ENCODE data around the gene COL11A1. TPM values are rescaled to one million over a fixed set of nuclear protein-coding genes. Genes with fewer than 3 reads are reported as not detected.

COL11A1 gene
- total RNA-seq, 2 experiments from 2014 or later, result 0.22 TPM; not detected in 1

DNA sequence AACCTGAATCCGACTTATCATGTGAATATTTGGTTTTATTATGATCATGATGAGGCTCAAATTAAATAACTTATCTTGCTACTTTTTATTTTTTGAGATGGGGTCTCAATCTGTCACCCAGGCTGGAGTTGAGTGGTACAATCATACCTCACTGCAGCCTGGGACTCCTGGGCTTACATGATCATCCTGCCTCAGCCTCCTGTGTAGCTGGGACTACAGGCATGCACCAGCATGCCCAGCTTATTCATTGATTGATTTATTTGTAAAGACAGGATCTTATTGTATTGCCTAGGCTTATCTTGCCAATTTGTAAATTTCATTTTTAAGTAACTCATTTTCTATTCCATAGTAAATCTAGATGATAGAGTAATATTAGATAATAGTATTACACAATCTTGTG, 84.3 kb downstream of the COL11A1 start:
- TF ChIP-seq EZH2phosphoT487 (IDR thresholded peaks at IDR 0.05; ENCODE audit: borderline replicate concordance, low read depth, low read length), result no peak
- TF ChIP-seq, protein P1, sequence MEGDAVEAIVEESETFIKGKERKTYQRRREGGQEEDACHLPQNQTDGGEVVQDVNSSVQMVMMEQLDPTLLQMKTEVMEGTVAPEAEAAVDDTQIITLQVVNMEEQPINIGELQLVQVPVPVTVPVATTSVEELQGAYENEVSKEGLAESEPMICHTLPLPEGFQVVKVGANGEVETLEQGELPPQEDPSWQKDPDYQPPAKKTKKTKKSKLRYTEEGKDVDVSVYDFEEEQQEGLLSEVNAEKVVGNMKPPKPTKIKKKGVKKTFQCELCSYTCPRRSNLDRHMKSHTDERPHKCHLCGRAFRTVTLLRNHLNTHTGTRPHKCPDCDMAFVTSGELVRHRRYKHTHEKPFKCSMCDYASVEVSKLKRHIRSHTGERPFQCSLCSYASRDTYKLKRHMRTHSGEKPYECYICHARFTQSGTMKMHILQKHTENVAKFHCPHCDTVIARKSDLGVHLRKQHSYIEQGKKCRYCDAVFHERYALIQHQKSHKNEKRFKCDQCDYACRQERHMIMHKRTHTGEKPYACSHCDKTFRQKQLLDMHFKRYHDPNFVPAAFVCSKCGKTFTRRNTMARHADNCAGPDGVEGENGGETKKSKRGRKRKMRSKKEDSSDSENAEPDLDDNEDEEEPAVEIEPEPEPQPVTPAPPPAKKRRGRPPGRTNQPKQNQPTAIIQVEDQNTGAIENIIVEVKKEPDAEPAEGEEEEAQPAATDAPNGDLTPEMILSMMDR (conservative IDR thresholded peaks at IDR 0.05; ENCODE audit: low read length), result no peak
- DNase-seq (ENCODE audit: low spot score), result no peak
- Histone ChIP-seq H3K4me1 (ENCODE audit: insufficient read depth, low read length, poor library complexity, severe bottlenecking) (no peaks in the 10 kb centered on the region), H4K20me1 (ENCODE audit: insufficient read depth, low read length) (no peaks in the 10 kb centered on the region), H2AFZ (ENCODE audit: low read length) (no peak overlapping the region), H3K9me3 (ENCODE audit: low read length) (no peaks in the 10 kb centered on the region), H3K36me3 (ENCODE audit: insufficient read depth, low read length) (no peaks in the 10 kb centered on the region), H3K4me2 (ENCODE audit: low read length) (no peak overlapping the region), H3K27ac (ENCODE audit: low read depth, low read length, poor library complexity, severe bottlenecking) (no peak overlapping the region), H3K4me3 (ENCODE audit: low read depth, low read length, poor library complexity, severe bottlenecking) (no peak overlapping the region), H3K9me2 (ENCODE audit: insufficient read depth, low read length) (no peaks in the 10 kb centered on the region), H3K79me2 (ENCODE audit: insufficient read depth, low read depth, low read length) (no peaks in the 10 kb centered on the region)
- CTCF ChIA-PET (ENCODE audit: unreplicated experiment), result no interaction called here
- intact Hi-C loops (cut with micrococcal nuclease; ENCODE audit: unreplicated experiment), result no loop called here
- no TSS peak for BruUV-seq (replicated peaks)
- POLR2A ChIA-PET, result no interaction called here

DNA sequence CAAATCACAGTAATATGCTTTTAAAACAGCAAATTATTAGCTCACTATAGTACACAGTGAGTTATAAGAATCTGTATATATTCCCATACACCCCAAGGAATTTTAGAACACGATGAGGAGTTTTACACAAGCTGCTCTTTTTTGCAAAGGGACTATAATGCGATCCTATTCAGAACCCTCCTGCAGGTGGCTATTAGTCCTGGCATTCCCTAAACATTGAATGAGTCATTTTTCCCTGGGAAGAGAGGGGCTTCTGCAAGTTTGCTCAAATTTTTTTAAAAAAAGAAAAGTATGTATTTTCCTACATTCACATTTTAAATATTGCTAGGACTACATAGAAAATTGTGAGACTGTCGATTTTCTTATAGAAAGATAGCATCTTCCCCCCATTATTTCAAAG, 106.3 kb downstream of the COL11A1 start:
- POLR2A ChIA-PET, result interaction anchor here (1.6 kb wide), 1 partner anchor 62 kb away, joined by 3 read pairs; no protein-coding TSS in a partner anchor
- no peaks in the 10 kb centered on the region for H3K79me2 ChIP-seq (ENCODE audit: insufficient read depth, low read depth, low read length)

DNA sequence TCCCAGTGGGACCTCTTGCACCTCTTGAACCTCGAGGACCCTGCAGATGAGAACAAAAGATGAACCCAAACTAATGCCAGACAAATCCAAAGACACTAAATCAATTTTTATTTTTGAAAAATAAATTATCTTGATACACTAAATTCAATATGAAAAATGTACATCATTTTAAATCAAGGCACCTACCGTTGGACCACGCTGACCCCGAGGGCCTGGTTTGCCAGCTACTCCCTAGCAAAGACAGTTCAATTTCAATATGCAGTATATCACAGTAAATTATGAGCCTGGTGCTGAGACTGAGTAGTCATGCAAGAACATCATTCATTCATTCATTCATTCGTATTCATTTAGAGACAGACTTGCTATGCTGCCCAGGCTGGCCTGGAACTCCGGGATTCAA, 129.4 kb downstream of the COL11A1 start:
- H3K79me2 ChIP-seq (ENCODE audit: insufficient read depth, low read depth, low read length), result no peaks in the 10 kb centered on the region
- no peak for DNase-seq (ENCODE audit: low spot score)
- intact Hi-C loops (cut with micrococcal nuclease; ENCODE audit: unreplicated experiment), result no loop called here
- no peaks in the 10 kb centered on the region for H4K20me1 ChIP-seq (ENCODE audit: insufficient read depth, low read length)
- H3K9me3 ChIP-seq (ENCODE audit: low read length), result no peaks in the 10 kb centered on the region
- no peaks in the 10 kb centered on the region for H3K9me2 ChIP-seq (ENCODE audit: insufficient read depth, low read length)
- POLR2A ChIA-PET, result interaction anchor here (0.8 kb wide), 1 partner anchor 20 kb away, joined by 3 read pairs; no protein-coding TSS in a partner anchor
- H3K27ac ChIP-seq (ENCODE audit: low read depth, low read length, poor library complexity, severe bottlenecking), result no peak overlapping the region
- no peaks in the 10 kb centered on the region for H3K36me3 ChIP-seq (ENCODE audit: insufficient read depth, low read length)
- BruUV-seq (replicated peaks), result no TSS peak
- H3K4me3 ChIP-seq (ENCODE audit: low read depth, low read length, poor library complexity, severe bottlenecking), result no peak overlapping the region
- H2AFZ ChIP-seq (ENCODE audit: low read length), result no peak overlapping the region
- H3K4me1 ChIP-seq (ENCODE audit: insufficient read depth, low read length, poor library complexity, severe bottlenecking), result no peaks in the 10 kb centered on the region
- no peak overlapping the region for H3K4me2 ChIP-seq (ENCODE audit: low read length)
- CTCF ChIA-PET (ENCODE audit: unreplicated experiment), result no interaction called here
- TF ChIP-seq, protein P1 (conservative IDR thresholded peaks at IDR 0.05; ENCODE audit: low read length), result no peak
- TF ChIP-seq EZH2phosphoT487 (IDR thresholded peaks at IDR 0.05; ENCODE audit: borderline replicate concordance, low read depth, low read length), result no peak

More for the DNA sequence above, 106.3 kb downstream of the COL11A1 start:
- Histone ChIP-seq H4K20me1 (ENCODE audit: insufficient read depth, low read length) (no peaks in the 10 kb centered on the region), H3K36me3 (ENCODE audit: insufficient read depth, low read length) (no peaks in the 10 kb centered on the region), H2AFZ (ENCODE audit: low read length) (no peak overlapping the region), H3K9me3 (ENCODE audit: low read length) (no peaks in the 10 kb centered on the region), H3K9me2 (ENCODE audit: insufficient read depth, low read length) (no peaks in the 10 kb centered on the region), H3K4me3 (ENCODE audit: low read depth, low read length, poor library complexity, severe bottlenecking) (no peak overlapping the region), H3K27ac (ENCODE audit: low read depth, low read length, poor library complexity, severe bottlenecking) (no peak overlapping the region), H3K4me2 (ENCODE audit: low read length) (no peak overlapping the region), H3K4me1 (ENCODE audit: insufficient read depth, low read length, poor library complexity, severe bottlenecking) (no peaks in the 10 kb centered on the region)
- no TSS peak for BruUV-seq (replicated peaks)
- CTCF ChIA-PET (ENCODE audit: unreplicated experiment), result no interaction called here
- DNase-seq (ENCODE audit: low spot score), result no peak
- intact Hi-C loops (cut with micrococcal nuclease; ENCODE audit: unreplicated experiment), result no loop called here
- no peak for TF ChIP-seq EZH2phosphoT487 (IDR thresholded peaks at IDR 0.05; ENCODE audit: borderline replicate concordance, low read depth, low read length)
- TF ChIP-seq, protein P1 (conservative IDR thresholded peaks at IDR 0.05; ENCODE audit: low read length), result no peak
